Activated CD8-positive, alpha-beta T cell treated with anti-CD3 and anti-CD28 coated beads, Interleukin-2, amount 10 ng/mL, durations not matched to agents 7 days and 5 days (primary cell): ENCODE results near the gene MRTFB. TPM values are rescaled to one million over a fixed set of nuclear protein-coding genes. Genes with fewer than 3 reads are reported as not detected.

ENCODE experiments used
- ATAC-seq: fragments of 150-1000 bp; cut with Tn5 transposase; one replicate; pipeline ENCODE4 v1.10.0; 2021; ENCODE audit warnings: moderate library complexity
- CTCF ChIA-PET: fragments of 350-600 bp; sonication (Branson Sonifier 250); formaldehyde crosslinking; loops from one replicate; lab custom pipeline; 2021; ENCODE audit warnings: antibody characterized with exemption; lab: Charles Lee
- POLR2A ChIA-PET: fragments of 350-600 bp; sonication (Branson Sonifier 250); formaldehyde crosslinking; loops from one replicate; lab custom pipeline; 2021; ENCODE audit warnings: antibody characterized with exemption; lab: Charles Lee
- DNase-seq: peaks from one replicate; pipeline ENCODE4 v3.0.0-alpha.2; 2020
- H3K27ac Mint-ChIP-seq: one replicate; pipeline ENCODE4 v1.8.0; 2021; ENCODE audit warnings: mild to moderate bottlenecking, mixed read lengths
- H3K27me3 Mint-ChIP-seq: one replicate; pipeline ENCODE4 v1.8.0; 2021; ENCODE audit warnings: low read depth, mixed read lengths
- H3K36me3 Mint-ChIP-seq: one replicate; pipeline ENCODE4 v1.8.0; 2021; ENCODE audit warnings: low read depth, mixed read lengths
- H3K4me1 Mint-ChIP-seq: one replicate; pipeline ENCODE4 v1.8.0; 2021; ENCODE audit warnings: low read depth, mixed read lengths
- H3K4me3 Mint-ChIP-seq: one replicate; pipeline ENCODE4 v1.8.0; 2021; ENCODE audit warnings: mild to moderate bottlenecking, mixed read lengths
- H3K9me3 Mint-ChIP-seq: one replicate; pipeline ENCODE4 v1.8.0; 2022; ENCODE audit warnings: mixed read lengths; ENCODE audit not compliant: insufficient read depth
- total RNA-seq, 2 experiments: library from RNA; stranded (reverse); gene quantifications; one replicate each; pipeline ENCODE4 v1.2.3, GENCODE V29; 2021

The MRTFB gene
- total RNA-seq, 2 experiments from 2014 or later = 15.5 to 16.6 TPM

- Mint-ChIP-seq H3K4me3 (no peak overlapping the region), H3K27ac (no peak overlapping the region), H3K4me1 (no peaks in the 10 kb centered on the region), H3K36me3 (no peaks in the 10 kb centered on the region), H3K27me3 (no peaks in the 10 kb centered on the region), H3K9me3 (no peaks in the 10 kb centered on the region)
- ATAC-seq = no peak
- ChIA-PET CTCF (interaction anchor here (0.9 to 1.0 kb wide), 2 partner anchors 17 to 312 kb away, joined by 3 to 4 read pairs; partner anchors contain the start of gene ERCC4), POLR2A (no interaction called here)
- DNase-seq = no peak
Measured at GRCh38 chr16:14232106-14232864, 161.2 kb downstream of the MRTFB start.

- Mint-ChIP-seq H3K9me3 (no peaks in the 10 kb centered on the region), H3K4me1 (no peaks in the 10 kb centered on the region), H3K27me3 (no peaks in the 10 kb centered on the region), H3K4me3 (no peak overlapping the region), H3K36me3 (peaks cover 3% of the 10 kb centered on the region), H3K27ac (no peak overlapping the region)
- ATAC-seq (no peak), DNase-seq (no peak)
- ChIA-PET POLR2A (no interaction called here), CTCF (interaction anchor here (0.8 to 1.7 kb wide), 3 partner anchors 12 to 313 kb away, joined by 3 to 4 read pairs (median 3); no protein-coding TSS in a partner anchor)
Measured at GRCh38 chr16:14236401-14236800, 165.3 kb downstream of the MRTFB start.

DNA sequence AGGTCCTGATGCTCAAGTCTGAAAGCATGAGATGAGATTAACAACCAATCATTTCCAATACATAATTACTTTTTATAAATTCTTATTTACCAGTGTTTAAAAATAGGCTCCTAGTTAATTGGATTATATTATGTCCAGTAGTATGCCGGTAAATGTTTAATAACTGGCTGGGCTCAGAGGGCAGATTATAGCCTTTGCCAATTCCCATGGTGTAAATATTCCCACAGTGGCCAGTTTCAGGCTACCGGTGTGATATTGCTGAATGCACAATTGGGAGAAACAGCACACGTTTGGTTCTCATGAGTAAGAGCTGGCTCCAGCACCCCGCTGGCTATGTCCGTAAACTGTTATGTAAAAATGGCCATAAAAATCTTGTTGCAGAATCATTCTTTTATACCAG is 167.6 kb downstream of the MRTFB start:
- ATAC-seq = no peak
- H3K36me3 Mint-ChIP-seq = peaks cover 3% of the 10 kb centered on the region

DNA sequence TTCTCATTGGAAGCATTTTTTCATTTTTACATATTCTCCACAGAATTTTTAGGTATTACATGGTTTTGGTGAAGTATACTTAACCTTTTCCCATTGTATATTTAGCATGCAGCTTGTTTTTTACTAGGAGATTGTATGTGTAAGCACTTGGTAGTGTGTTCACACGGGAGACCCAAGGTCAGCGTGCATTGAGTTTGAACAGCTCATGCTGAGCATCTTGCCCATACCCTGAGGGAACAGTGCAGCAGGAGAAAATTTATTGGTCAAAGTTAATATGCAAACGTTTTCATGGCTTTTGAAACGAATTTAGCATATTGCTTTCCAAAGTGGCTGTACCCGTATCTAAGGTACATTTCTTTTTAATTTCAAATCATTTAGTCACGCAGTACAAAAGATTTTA is 168.7 kb downstream of the MRTFB start:
- CTCF ChIA-PET = no interaction called here
- H3K36me3 Mint-ChIP-seq = peaks cover 3% of the 10 kb centered on the region
- no peak overlapping the region for H3K4me3 Mint-ChIP-seq
- POLR2A ChIA-PET = no interaction called here
- H3K4me1 Mint-ChIP-seq = no peaks in the 10 kb centered on the region
- H3K27ac Mint-ChIP-seq = no peak overlapping the region
- no peaks in the 10 kb centered on the region for H3K9me3 Mint-ChIP-seq
- DNase-seq (no peak), ATAC-seq (no peak)
- no peaks in the 10 kb centered on the region for H3K27me3 Mint-ChIP-seq

More for the DNA sequence above, 167.6 kb downstream of the MRTFB start:
- no peaks in the 10 kb centered on the region for H3K4me1 Mint-ChIP-seq
- no peak overlapping the region for H3K4me3 Mint-ChIP-seq
- CTCF ChIA-PET = no interaction called here
- POLR2A ChIA-PET = no interaction called here
- no peaks in the 10 kb centered on the region for H3K9me3 Mint-ChIP-seq
- no peak for DNase-seq
- no peak overlapping the region for H3K27ac Mint-ChIP-seq
- H3K27me3 Mint-ChIP-seq = no peaks in the 10 kb centered on the region

- Mint-ChIP-seq H3K27me3 (no peaks in the 10 kb centered on the region), H3K4me3 (no peak overlapping the region), H3K9me3 (no peaks in the 10 kb centered on the region), H3K27ac (no peak overlapping the region), H3K36me3 (peaks cover 3% of the 10 kb centered on the region), H3K4me1 (no peaks in the 10 kb centered on the region)
- ATAC-seq (no peak), DNase-seq (no peak)
- ChIA-PET CTCF (no interaction called here), POLR2A (no interaction called here)
Measured at GRCh38 chr16:14240219-14240843, 169.2 kb downstream of the MRTFB start.

DNA sequence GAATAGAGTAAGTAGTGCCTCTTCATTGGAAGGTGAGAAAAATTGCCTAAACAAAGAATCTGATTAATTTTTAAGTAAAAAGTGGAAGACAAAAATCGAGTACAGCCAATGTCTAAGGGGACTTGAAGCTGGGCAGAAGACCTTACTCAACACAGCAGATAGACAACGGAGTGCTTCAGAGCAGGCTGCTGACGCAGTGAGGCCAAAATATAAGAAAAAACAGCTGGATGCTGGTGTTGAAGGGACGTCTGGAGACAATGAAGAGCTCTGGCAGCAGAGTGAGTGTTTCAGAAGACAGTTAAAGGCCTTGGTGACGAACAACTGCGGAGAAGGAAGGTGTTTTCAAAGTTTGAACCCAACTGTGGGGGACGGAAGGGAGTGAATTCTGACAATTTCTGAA is 169.8 kb downstream of the MRTFB start:
- POLR2A ChIA-PET = no interaction called here
- no peaks in the 10 kb centered on the region for H3K9me3 Mint-ChIP-seq

DNA sequence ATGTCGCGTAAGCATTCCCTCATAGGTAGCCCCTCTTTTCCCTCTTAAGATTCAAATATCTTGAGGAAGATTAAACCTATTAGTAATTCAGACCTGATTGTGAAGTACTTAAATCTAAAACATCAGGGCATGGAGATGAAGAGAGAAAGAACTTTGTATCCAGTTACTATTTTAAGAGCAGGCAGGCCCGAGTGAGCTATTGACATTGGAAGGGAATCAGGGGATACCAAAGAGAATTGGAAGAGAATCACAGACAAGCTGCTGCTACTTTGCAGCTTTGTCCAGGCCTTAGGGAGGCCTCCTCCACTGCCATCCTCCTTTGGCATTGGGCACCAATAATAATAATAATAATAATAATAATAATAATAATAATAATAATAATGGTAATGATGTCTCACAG is 170.5 kb downstream of the MRTFB start:
- POLR2A ChIA-PET = no interaction called here
- no peaks in the 10 kb centered on the region for H3K9me3 Mint-ChIP-seq
- no peaks in the 10 kb centered on the region for H3K4me1 Mint-ChIP-seq
- DNase-seq (no peak), ATAC-seq (no peak)
- H3K27ac Mint-ChIP-seq = no peak overlapping the region
- no peak overlapping the region for H3K4me3 Mint-ChIP-seq
- no peaks in the 10 kb centered on the region for H3K27me3 Mint-ChIP-seq
- CTCF ChIA-PET = interaction anchor here (0.6 kb wide), 1 partner anchor 8 kb away, joined by 3 read pairs; no protein-coding TSS in a partner anchor
- H3K36me3 Mint-ChIP-seq = peaks cover 3% of the 10 kb centered on the region

More for the DNA sequence above, 169.8 kb downstream of the MRTFB start:
- Mint-ChIP-seq H3K27ac (no peak overlapping the region), H3K4me3 (no peak overlapping the region), H3K4me1 (no peaks in the 10 kb centered on the region), H3K27me3 (no peaks in the 10 kb centered on the region), H3K36me3 (peaks cover 3% of the 10 kb centered on the region)
- ATAC-seq (no peak), DNase-seq (no peak)
- CTCF ChIA-PET = interaction anchor here (0.6 kb wide), 1 partner anchor 9 kb away, joined by 3 read pairs; no protein-coding TSS in a partner anchor

DNA sequence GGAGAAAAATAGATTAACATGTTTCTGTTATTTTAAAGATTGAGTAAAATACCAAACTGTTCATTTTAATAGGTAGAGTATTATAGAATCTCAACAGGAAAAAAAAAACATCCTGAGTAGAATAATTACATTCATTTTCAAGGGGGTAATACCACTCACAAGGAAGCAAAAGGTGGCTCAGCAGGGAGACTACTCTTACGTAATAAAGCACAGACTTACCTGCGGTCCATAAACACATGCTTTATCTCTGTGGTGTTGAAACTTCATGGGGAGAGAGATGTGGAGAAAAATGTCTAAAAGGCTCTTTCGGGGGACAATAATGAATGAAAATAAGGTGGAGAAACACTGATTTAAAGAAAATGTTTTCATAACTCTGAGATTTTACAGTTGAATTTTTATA is 171.7 kb downstream of the MRTFB start:
- DNase-seq (no peak), ATAC-seq (no peak)
- H3K27me3 Mint-ChIP-seq = no peaks in the 10 kb centered on the region
- H3K4me1 Mint-ChIP-seq = no peaks in the 10 kb centered on the region
- no peaks in the 10 kb centered on the region for H3K9me3 Mint-ChIP-seq
- POLR2A ChIA-PET = no interaction called here
- CTCF ChIA-PET = interaction anchor here (1.4 kb wide), 1 partner anchor 323 kb away, joined by 5 read pairs; the partner anchor contains the start of gene ERCC4
- H3K27ac Mint-ChIP-seq = no peak overlapping the region
- no peak overlapping the region for H3K4me3 Mint-ChIP-seq
- peaks cover 3% of the 10 kb centered on the region for H3K36me3 Mint-ChIP-seq

DNA sequence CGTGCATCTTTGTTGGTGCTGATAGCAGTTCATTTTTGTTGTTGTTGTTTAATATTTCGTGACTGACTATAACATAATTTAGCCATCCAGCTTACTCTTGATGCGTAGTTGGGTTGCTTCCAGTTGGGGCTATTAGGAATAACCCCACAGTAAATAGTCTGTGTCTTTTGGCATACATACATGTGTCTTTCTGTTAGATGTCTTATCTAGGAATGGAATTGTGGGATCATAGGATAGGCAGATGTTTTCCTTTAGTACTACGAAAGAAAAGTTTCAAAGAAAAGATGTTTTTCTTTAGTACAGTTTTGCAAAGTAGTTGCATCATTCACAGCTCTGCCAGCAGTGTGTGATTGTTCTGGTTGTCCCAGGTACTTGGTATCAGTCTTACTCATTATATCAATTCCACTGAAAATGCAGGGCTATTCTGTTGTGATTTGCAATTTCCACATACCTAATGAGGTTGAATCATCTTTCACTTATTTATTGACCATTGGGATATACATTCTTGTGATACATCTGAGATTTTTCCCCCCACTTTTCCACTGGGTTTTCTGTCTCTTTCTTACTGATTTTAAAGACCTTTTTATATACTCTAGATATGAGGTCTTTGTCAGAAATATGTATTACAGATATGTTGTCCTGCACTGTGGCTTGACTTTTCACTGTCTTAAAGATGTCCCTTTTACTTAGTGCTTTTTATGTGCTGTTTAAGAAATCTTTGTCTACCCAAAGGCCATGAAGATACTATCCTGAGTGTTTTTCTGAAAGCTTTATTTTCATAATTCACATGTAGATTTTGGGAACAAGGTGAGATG is 173.3 kb downstream of the MRTFB start:
- DNase-seq (no peak), ATAC-seq (no peak)
- ChIA-PET POLR2A (no interaction called here), CTCF (interaction anchor here (1.3 kb wide), 1 partner anchor 320 kb away, joined by 4 read pairs; no protein-coding TSS in a partner anchor)
- Mint-ChIP-seq H3K27ac (no peak overlapping the region), H3K4me3 (no peak overlapping the region), H3K4me1 (no peaks in the 10 kb centered on the region), H3K36me3 (peaks cover 3% of the 10 kb centered on the region), H3K27me3 (no peaks in the 10 kb centered on the region), H3K9me3 (no peaks in the 10 kb centered on the region)

DNA sequence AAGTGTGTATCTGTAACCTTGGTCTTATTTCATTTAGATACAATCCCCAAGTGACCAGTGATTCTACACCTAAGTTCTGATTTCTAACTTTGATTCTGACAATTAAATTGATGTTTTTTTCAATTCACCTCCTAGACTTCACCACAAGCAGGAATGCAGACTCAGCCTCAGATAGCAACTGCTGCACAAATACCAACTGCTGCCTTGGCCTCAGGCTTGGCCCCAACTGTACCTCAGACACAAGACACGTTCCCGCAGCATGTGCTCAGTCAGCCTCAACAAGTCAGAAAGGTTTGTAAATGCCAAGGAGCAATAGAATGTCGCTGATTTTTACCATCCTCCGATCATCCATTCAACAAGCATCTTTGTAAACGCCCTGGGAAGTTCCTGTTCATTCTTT is 177.7 kb downstream of the MRTFB start:
- CTCF ChIA-PET = interaction anchor here (0.6 to 2.0 kb wide), 7 partner anchors 12 to 338 kb away, joined by 3 to 10 read pairs (median 4); no protein-coding TSS in a partner anchor
- Mint-ChIP-seq H3K27me3 (no peaks in the 10 kb centered on the region), H3K36me3 (peaks cover 2% of the 10 kb centered on the region), H3K9me3 (no peaks in the 10 kb centered on the region), H3K4me1 (no peaks in the 10 kb centered on the region), H3K4me3 (no peak overlapping the region), H3K27ac (no peak overlapping the region)
- POLR2A ChIA-PET = no interaction called here
- DNase-seq (no peak), ATAC-seq (no peak)

GRCh38 chr16:14249291-14250032 is 178.3 kb downstream of the MRTFB start:
- ChIA-PET CTCF (interaction anchor here (0.6 to 2.2 kb wide), 22 partner anchors 8 to 351 kb away, joined by 3 to 10 read pairs (median 4); partner anchors contain the start of gene ERCC4), POLR2A (no interaction called here)
- Mint-ChIP-seq H3K27ac (no peak overlapping the region), H3K9me3 (no peaks in the 10 kb centered on the region), H3K27me3 (no peaks in the 10 kb centered on the region), H3K4me3 (no peak overlapping the region), H3K36me3 (peaks cover 2% of the 10 kb centered on the region), H3K4me1 (no peaks in the 10 kb centered on the region)
- ATAC-seq (no peak), DNase-seq (peak; percentile 67)
